ENCODE measurements around the gene SERPINA5.

GRCh38 chr14:94602722-94603121 is 21.5 kb downstream of the SERPINA5 start:
- TF ChIP-seq CTCF (IDR thresholded peaks at IDR 0.05; ENCODE audit: low read depth, low read length), result no peak
- TF ChIP-seq POLR2A (IDR thresholded peaks at IDR 0.05; ENCODE audit: extremely low read depth, insufficient read length), result no peak
- no peak for TF ChIP-seq MYC (IDR thresholded peaks at IDR 0.05; ENCODE audit: low read depth, low read length)
- TF ChIP-seq, protein P1, sequence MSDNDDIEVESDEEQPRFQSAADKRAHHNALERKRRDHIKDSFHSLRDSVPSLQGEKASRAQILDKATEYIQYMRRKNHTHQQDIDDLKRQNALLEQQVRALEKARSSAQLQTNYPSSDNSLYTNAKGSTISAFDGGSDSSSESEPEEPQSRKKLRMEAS (IDR thresholded peaks at IDR 0.05; ENCODE audit: low read depth, low read length), result no peak

Measured in NB4 (cell line).